Renal pelvis (tissue), 12 donors: ENCODE data around the gene PON2. TPM values are rescaled to one million over a fixed set of nuclear protein-coding genes. Genes with fewer than 3 reads are reported as not detected.

ENCODE experiments used
- DNase-seq: peaks from one replicate; pipeline ENCODE4 v3.0.0-alpha.2; 2013
- long read RNA-seq, 16 experiments: transcript quantifications; one replicate each; lab custom pipeline, GENCODE V29; 2026
- polyA plus RNA-seq, 3 donors: library from polyadenylated mRNA; unstranded; fragments of 120-200 nt; gene quantifications; one replicate each; pipeline ENCODE4 v1.2.1, GENCODE V29; 2013; ENCODE audit not compliant: insufficient read length in 3 of 3

PON2 gene
- polyA plus RNA-seq: 100 to 1,000 TPM; 145 to 249 (median 204) TPM
- long read RNA-seq, donor 1, transcript PON2-202 (9 exons, 1,726 nt): minor isoform, 6 of 61 reads
- long read RNA-seq, donor 1, transcript PON2-218 (9 exons, 1,653 nt): major isoform, 31 of 61 reads
- long read RNA-seq, donor 1, partial matches to known transcripts: 19 of 61 reads
- long read RNA-seq, donor 1, other reads (novel, unspliced or antisense): 0 of 61 reads
- long read RNA-seq, donor 2, transcript PON2-215 (3 exons, 579 nt): minor isoform, 5 of 128 reads
- long read RNA-seq, donor 2, transcript PON2-218 (9 exons, 1,653 nt): major isoform, 68 of 128 reads
- long read RNA-seq, donor 2, transcript PON2-202 (9 exons, 1,726 nt): minor isoform, 19 of 128 reads
- long read RNA-seq, donor 2, partial matches to known transcripts: 35 of 128 reads
- long read RNA-seq, donor 2, other reads (novel, unspliced or antisense): 0 of 128 reads
- long read RNA-seq, donor 3, transcript PON2-202 (9 exons, 1,726 nt): minor isoform, 6 of 55 reads
- long read RNA-seq, donor 3, transcript PON2-218 (9 exons, 1,653 nt): major isoform, 24 of 55 reads
- long read RNA-seq, donor 3, partial matches to known transcripts: 20 of 55 reads
- long read RNA-seq, donor 3, other reads (novel, unspliced or antisense): 0 of 55 reads
- long read RNA-seq, donor 4, transcript PON2-215 (3 exons, 579 nt): minor isoform, 5 of 66 reads
- long read RNA-seq, donor 4, transcript PON2-202 (9 exons, 1,726 nt): minor isoform, 12 of 66 reads
- long read RNA-seq, donor 4, transcript PON2-218 (9 exons, 1,653 nt): major isoform, 41 of 66 reads
- long read RNA-seq, donor 4, partial matches to known transcripts: 7 of 66 reads
- long read RNA-seq, donor 4, other reads (novel, unspliced or antisense): 0 of 66 reads
- long read RNA-seq, donor 5, transcript PON2-218 (9 exons, 1,653 nt): major isoform, 12 of 27 reads
- long read RNA-seq, donor 5, partial matches to known transcripts: 13 of 27 reads
- long read RNA-seq, donor 5, other reads (novel, unspliced or antisense): 0 of 27 reads
- long read RNA-seq, donor 6, transcript PON2-215 (3 exons, 579 nt): minor isoform, 21 of 154 reads
- long read RNA-seq, donor 6, transcript PON2-202 (9 exons, 1,726 nt): minor isoform, 15 of 154 reads
- long read RNA-seq, donor 6, transcript PON2-205 (2 exons, 627 nt): minor isoform, 7 of 154 reads
- long read RNA-seq, donor 6, transcript PON2-218 (9 exons, 1,653 nt): major isoform, 25 of 154 reads
- long read RNA-seq, donor 6, partial matches to known transcripts: 84 of 154 reads
- long read RNA-seq, donor 6, other reads (novel, unspliced or antisense): 0 of 154 reads
- long read RNA-seq, donor 7, transcript PON2-202 (9 exons, 1,726 nt): minor isoform, 10 of 81 reads
- long read RNA-seq, donor 7, transcript PON2-218 (9 exons, 1,653 nt): major isoform, 22 of 81 reads
- long read RNA-seq, donor 7, partial matches to known transcripts: 43 of 81 reads
- long read RNA-seq, donor 7, other reads (novel, unspliced or antisense): 0 of 81 reads
- long read RNA-seq, donor 8, transcript PON2-218 (9 exons, 1,653 nt): major isoform, 9 of 15 reads
- long read RNA-seq, donor 8, partial matches to known transcripts: 0 of 15 reads
- long read RNA-seq, donor 8, other reads (novel, unspliced or antisense): 0 of 15 reads
- long read RNA-seq, donor 9, transcript PON2-202 (9 exons, 1,726 nt): minor isoform, 20 of 129 reads
- long read RNA-seq, donor 9, transcript PON2-218 (9 exons, 1,653 nt): major isoform, 47 of 129 reads
- long read RNA-seq, donor 9, transcript PON2-215 (3 exons, 579 nt): minor isoform, 13 of 129 reads
- long read RNA-seq, donor 9, partial matches to known transcripts: 46 of 129 reads
- long read RNA-seq, donor 9, other reads (novel, unspliced or antisense): 0 of 129 reads
- long read RNA-seq, donor 10, transcript PON2-215 (3 exons, 579 nt): minor isoform, 18 of 105 reads
- long read RNA-seq, donor 10, transcript PON2-218 (9 exons, 1,653 nt): major isoform, 21 of 105 reads
- long read RNA-seq, donor 10, transcript PON2-202 (9 exons, 1,726 nt): minor isoform, 5 of 105 reads
- long read RNA-seq, donor 10, partial matches to known transcripts: 55 of 105 reads
- long read RNA-seq, donor 10, other reads (novel, unspliced or antisense): 0 of 105 reads
- long read RNA-seq, donor 11, transcript PON2-202 (9 exons, 1,726 nt): minor isoform, 6 of 33 reads
- long read RNA-seq, donor 11, transcript PON2-215 (3 exons, 579 nt): minor isoform, 5 of 33 reads
- long read RNA-seq, donor 11, transcript PON2-218 (9 exons, 1,653 nt): major isoform, 15 of 33 reads
- long read RNA-seq, donor 11, partial matches to known transcripts: 6 of 33 reads
- long read RNA-seq, donor 11, other reads (novel, unspliced or antisense): 0 of 33 reads
- long read RNA-seq, donor 12, transcript PON2-202 (9 exons, 1,726 nt): minor isoform, 11 of 233 reads
- long read RNA-seq, donor 12, transcript PON2-215 (3 exons, 579 nt): minor isoform, 35 of 233 reads
- long read RNA-seq, donor 12, transcript PON2-218 (9 exons, 1,653 nt): major isoform, 55 of 233 reads
- long read RNA-seq, donor 12, transcript PON2-205 (2 exons, 627 nt): minor isoform, 10 of 233 reads
- long read RNA-seq, donor 12, partial matches to known transcripts: 118 of 233 reads
- long read RNA-seq, donor 12, other reads (novel, unspliced or antisense): 0 of 233 reads
- long read RNA-seq, donor 13, transcript PON2-218 (9 exons, 1,653 nt): major isoform, 12 of 57 reads
- long read RNA-seq, donor 13, transcript PON2-215 (3 exons, 579 nt): minor isoform, 7 of 57 reads
- long read RNA-seq, donor 13, partial matches to known transcripts: 33 of 57 reads
- long read RNA-seq, donor 13, other reads (novel, unspliced or antisense): 0 of 57 reads
- long read RNA-seq, donor 14, transcript PON2-218 (9 exons, 1,653 nt): major isoform, 29 of 102 reads
- long read RNA-seq, donor 14, transcript PON2-202 (9 exons, 1,726 nt): minor isoform, 8 of 102 reads
- long read RNA-seq, donor 14, transcript PON2-215 (3 exons, 579 nt): minor isoform, 7 of 102 reads
- long read RNA-seq, donor 14, partial matches to known transcripts: 54 of 102 reads
- long read RNA-seq, donor 14, other reads (novel, unspliced or antisense): 0 of 102 reads
- long read RNA-seq, donor 15, transcript PON2-215 (3 exons, 579 nt): minor isoform, 8 of 127 reads
- long read RNA-seq, donor 15, transcript PON2-202 (9 exons, 1,726 nt): minor isoform, 11 of 127 reads
- long read RNA-seq, donor 15, transcript PON2-218 (9 exons, 1,653 nt): major isoform, 61 of 127 reads
- long read RNA-seq, donor 15, partial matches to known transcripts: 44 of 127 reads
- long read RNA-seq, donor 15, other reads (novel, unspliced or antisense): 0 of 127 reads
- long read RNA-seq, donor 16, transcript PON2-215 (3 exons, 579 nt): minor isoform, 5 of 84 reads
- long read RNA-seq, donor 16, transcript PON2-202 (9 exons, 1,726 nt): minor isoform, 8 of 84 reads
- long read RNA-seq, donor 16, transcript PON2-218 (9 exons, 1,653 nt): major isoform, 41 of 84 reads
- long read RNA-seq, donor 16, partial matches to known transcripts: 30 of 84 reads
- long read RNA-seq, donor 16, other reads (novel, unspliced or antisense): 0 of 84 reads

GRCh38 chr7:95434557-95435421 is at the start of gene PON2:
PON2 (minus strand) TSS chr7:95435028; CDS start chr7:95434951, 77 bp downstream.
- peak; percentile 81 for DNase-seq

DNA sequence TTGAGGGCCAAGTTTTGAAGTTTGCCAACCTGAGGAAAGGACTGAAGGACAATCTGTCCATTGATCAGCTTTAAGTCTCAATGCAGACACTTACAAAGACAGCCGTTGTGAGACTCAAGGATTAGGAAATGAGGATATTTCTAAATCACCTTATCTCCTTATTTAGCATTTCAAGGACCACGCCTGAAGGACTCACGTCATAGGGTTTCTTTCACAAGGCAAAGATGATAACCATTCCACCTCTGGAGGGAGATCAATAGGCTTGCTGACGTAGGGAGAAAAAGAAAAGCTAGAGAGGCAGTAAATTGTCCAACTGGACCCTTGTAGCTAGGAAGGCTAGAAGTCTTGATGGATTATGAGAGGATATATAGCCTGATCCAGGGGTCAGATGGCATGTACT is 47.6 kb upstream of the PON2 start:
- DNase-seq: no peak

DNA sequence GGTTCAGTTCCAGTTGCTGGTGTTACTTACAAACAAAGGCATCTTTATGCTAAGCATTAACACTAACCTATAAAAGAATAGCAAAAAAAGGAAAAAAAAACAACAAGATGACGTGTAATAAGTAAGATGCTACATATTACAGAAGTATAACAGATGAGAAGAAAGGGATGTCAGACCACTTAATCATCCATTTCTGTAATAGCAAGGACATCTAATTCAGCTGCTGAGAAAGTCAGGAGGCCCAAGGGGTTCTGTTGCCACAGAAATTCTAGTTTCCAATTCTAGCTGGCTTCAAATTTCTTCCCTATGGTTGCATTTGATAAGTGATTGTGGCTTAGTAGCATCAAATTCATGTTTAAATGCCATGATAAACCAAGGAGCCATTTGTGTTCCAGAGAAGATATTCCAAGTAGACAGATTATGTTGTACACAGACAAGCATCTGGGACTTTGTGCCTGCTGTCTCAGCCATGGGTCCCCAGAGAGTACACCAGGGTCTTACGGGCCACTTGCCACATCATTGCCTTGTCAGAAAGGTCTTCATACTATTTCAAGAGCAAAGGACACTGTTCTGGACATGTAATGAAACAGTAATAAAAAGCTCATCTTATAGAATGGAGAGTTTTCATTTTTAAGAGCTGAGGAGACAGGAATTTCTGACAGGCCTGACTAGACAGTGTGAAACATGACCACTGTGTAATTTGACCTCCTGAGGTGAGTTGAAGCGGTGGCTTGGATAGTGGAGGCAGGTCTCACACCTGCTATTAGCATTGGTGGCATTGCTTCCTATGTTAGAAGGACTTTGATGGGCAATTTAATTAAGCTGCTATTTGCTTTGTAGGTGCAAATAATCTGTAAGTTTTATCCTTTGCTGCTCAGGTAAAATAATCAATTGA is 46.7 kb upstream of the PON2 start:
- no peak for DNase-seq

- no peak for DNase-seq
Observed at GRCh38 chr7:95479992-95480624, 45.3 kb upstream of the PON2 start.

- DNase-seq: no peak
Observed at GRCh38 chr7:95478272-95479037, 43.6 kb upstream of the PON2 start.

DNA sequence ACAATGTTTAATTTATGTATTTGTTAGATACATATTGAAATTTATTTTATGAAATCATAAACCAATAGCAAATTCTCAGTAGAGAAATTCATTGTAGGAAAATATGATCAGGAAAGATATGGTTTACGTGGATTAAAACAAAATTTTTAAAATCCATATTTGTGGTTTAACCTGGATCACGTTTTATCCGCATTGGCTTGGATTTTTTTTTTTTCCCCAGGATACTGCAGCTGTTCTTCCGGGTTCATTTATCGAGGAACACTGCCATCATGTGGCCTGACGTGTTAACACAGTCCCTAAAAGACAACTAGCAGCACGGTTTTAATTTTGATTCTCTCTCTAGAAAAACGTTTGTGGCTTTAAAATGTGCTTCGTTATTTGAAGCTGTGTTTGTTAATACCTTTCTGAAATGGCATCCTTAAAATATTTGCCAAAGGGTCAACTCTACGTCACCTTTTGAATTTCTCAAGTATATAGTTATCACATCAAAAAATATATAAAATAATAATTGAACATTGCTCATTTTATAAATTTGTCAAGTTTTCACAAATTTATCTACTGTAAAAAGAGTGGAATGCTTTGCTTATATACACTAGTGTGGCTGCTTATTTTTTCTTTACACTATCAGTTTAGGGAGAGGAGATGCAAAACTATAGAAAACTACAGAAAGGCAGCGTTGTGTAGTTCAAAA is 42.2 kb upstream of the PON2 start:
- peak; percentile 80 for DNase-seq

- DNase-seq: no peak
Observed at GRCh38 chr7:95476072-95476847, 41.4 kb upstream of the PON2 start.

DNA sequence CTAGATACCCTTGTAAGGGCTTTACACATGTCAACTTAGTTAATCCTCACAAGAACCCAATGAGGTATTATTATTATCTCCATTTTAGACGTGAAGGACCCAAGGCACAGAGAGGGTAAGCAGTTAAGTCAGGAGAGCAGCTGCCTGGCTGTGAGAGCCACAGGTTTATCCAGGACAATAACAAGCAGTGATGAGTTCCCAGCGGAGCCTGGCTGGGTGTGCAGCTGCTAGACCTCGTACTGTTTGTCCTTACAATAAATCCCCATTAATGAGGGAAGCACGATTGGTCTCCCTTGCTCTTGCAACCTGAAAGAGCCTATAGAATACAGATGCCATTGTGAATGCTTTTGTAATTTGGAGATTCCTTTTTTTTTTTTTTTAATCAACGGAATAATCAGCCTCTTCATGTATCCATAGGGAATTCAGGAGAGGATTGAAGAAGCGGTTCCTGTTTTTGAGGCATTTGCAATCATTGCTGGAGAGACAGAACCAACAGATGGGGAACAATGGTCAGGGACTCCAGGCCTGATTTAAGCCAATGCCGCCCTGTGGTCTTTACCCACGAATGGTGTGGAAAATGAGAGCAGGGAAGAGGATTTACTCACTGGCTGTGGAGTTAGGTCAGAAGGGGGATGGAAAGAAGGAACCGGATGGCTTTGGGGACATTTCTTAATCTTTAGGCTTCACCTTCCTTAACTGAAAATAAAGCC is 38.6 kb upstream of the PON2 start:
- DNase-seq: no peak

DNA sequence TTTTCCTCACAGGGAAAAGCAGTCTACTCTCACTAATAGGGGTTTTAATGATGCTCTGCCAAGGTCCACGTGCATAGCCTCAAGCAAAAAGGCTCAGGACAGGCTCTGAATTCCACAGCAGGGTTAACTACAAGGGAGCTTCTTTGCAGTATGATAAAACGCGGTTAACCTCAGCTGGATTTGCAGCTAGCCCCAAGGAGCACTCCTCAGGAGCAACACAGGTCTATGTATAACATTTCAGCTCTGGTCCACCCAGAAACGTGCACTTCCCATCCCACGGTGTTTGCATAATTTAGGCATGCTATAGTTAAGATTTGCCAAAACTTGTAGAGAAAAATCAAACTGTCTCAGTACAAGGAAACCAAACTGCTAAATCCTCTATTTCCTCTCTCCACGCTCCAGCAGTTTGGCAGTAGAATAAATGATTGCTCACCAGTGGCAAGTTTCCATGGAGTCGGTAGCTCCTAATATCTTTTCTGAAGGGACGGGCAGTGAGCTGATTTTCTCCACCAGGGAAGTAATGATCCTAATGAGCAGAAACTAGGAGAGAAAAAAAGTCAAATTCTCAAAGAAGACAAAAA is 37.8 kb upstream of the PON2 start:
- DNase-seq: no peak

- DNase-seq: no peak
Observed at GRCh38 chr7:95471071-95471470, 36.2 kb upstream of the PON2 start.

DNA sequence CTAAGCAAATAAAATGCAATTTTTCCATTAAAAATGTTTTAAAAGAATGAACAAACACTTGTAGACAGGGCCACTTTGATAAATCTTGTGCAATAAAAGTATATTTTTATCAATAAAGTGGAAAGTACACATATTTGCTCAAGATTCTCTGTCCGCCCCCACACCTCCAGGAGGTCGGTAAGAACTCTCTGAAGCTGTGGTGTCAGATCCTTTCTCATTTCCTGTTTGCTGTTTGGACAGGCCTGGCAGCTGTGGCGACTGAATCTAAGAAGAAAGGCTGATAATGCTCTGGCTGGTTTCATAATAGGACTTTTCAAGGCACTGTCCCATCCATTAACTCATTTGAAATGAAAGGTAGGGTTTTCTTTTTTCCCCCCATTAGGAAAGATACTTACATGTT is 35.6 kb upstream of the PON2 start:
- DNase-seq: no peak
